Measurements from ENCODE around the gene C6orf120.

Gene C6orf120

GRCh38 chr6:169657284-169657610 lies 44.7 kb upstream of the C6orf120 start:
- H3K4me3 ChIP-seq (ENCODE audit: low read depth, low read length): no peak overlapping the region
- H3K27me3 ChIP-seq: no peaks in the 10 kb centered on the region
- H3K9me3 ChIP-seq: no peaks in the 10 kb centered on the region
- no peak for DNase-seq
- peaks cover 6% of the 10 kb centered on the region; the same call in 1 of the 2 replicates for H3K36me3 ChIP-seq
- TF ChIP-seq CTCF (IDR thresholded peaks at IDR 0.05; ENCODE audit: low read depth, low read length): no peak
- no peaks in the 10 kb centered on the region for H3K4me1 ChIP-seq

- peaks cover 16% of the 10 kb centered on the region for H3K36me3 ChIP-seq
- TF ChIP-seq CTCF (IDR thresholded peaks at IDR 0.05; ENCODE audit: low read depth, low read length): no peak
- no peak overlapping the region for H3K4me3 ChIP-seq (ENCODE audit: low read depth, low read length)
- H3K27me3 ChIP-seq: no peaks in the 10 kb centered on the region
- H3K4me1 ChIP-seq: no peaks in the 10 kb centered on the region
- no peaks in the 10 kb centered on the region for H3K9me3 ChIP-seq
- no peak for DNase-seq
Measured at GRCh38 chr6:169659820-169660610, 41.9 kb upstream of the C6orf120 start.

GRCh38 chr6:169660751-169661390 lies 41.1 kb upstream of the C6orf120 start:
- no peak overlapping the region for H3K4me3 ChIP-seq (ENCODE audit: low read depth, low read length)
- no peaks in the 10 kb centered on the region for H3K27me3 ChIP-seq
- TF ChIP-seq CTCF (IDR thresholded peaks at IDR 0.05; ENCODE audit: low read depth, low read length): no peak
- no peak for DNase-seq
- H3K36me3 ChIP-seq: peaks cover 16% of the 10 kb centered on the region
- H3K9me3 ChIP-seq: no peaks in the 10 kb centered on the region
- H3K4me1 ChIP-seq: no peaks in the 10 kb centered on the region

GRCh38 chr6:169661391-169661756 lies 40.6 kb upstream of the C6orf120 start:
- DNase-seq: no peak
- no peak for TF ChIP-seq CTCF (IDR thresholded peaks at IDR 0.05; ENCODE audit: low read depth, low read length)

GRCh38 chr6:169663468-169663867 lies 38.5 kb upstream of the C6orf120 start:
- no peak for TF ChIP-seq CTCF (IDR thresholded peaks at IDR 0.05; ENCODE audit: low read depth, low read length)
- Histone ChIP-seq H3K9me3 (no peaks in the 10 kb centered on the region), H3K4me3 (ENCODE audit: low read depth, low read length) (no peak overlapping the region), H3K36me3 (peaks cover 27% of the 10 kb centered on the region), H3K27me3 (no peaks in the 10 kb centered on the region), H3K4me1 (no peaks in the 10 kb centered on the region)
- DNase-seq: no peak

More at GRCh38 chr6:169661391-169661756, 40.6 kb upstream of the C6orf120 start:
- peaks cover 16% of the 10 kb centered on the region for H3K36me3 ChIP-seq
- no peaks in the 10 kb centered on the region for H3K9me3 ChIP-seq
- H3K4me3 ChIP-seq (ENCODE audit: low read depth, low read length): no peak overlapping the region
- H3K4me1 ChIP-seq: no peaks in the 10 kb centered on the region
- no peaks in the 10 kb centered on the region for H3K27me3 ChIP-seq

GRCh38 chr6:169664227-169664626 lies 37.7 kb upstream of the C6orf120 start:
- Histone ChIP-seq H3K9me3 (no peaks in the 10 kb centered on the region), H3K4me3 (ENCODE audit: low read depth, low read length) (no peak overlapping the region), H3K27me3 (no peaks in the 10 kb centered on the region), H3K36me3 (peaks cover 30% of the 10 kb centered on the region), H3K4me1 (no peaks in the 10 kb centered on the region)
- no peak for TF ChIP-seq CTCF (IDR thresholded peaks at IDR 0.05; ENCODE audit: low read depth, low read length)
- no peak for DNase-seq
